GM12874 (cell line): Measurements from ENCODE around the gene TMC1.

Experiments used
- CTCF ChIP-seq: IDR thresholded peaks from 2 replicates; pipeline ENCODE4 v1.5.1; 2011; ENCODE audit warnings: low read depth, mild to moderate bottlenecking, control low read depth, low read length, moderate library complexity; ENCODE audit not compliant: insufficient read depth

The TMC1 gene

GRCh38 chr9:72480921-72481320 is 40.5 kb upstream of the TMC1 start:
- TF ChIP-seq CTCF, result no peak

DNA sequence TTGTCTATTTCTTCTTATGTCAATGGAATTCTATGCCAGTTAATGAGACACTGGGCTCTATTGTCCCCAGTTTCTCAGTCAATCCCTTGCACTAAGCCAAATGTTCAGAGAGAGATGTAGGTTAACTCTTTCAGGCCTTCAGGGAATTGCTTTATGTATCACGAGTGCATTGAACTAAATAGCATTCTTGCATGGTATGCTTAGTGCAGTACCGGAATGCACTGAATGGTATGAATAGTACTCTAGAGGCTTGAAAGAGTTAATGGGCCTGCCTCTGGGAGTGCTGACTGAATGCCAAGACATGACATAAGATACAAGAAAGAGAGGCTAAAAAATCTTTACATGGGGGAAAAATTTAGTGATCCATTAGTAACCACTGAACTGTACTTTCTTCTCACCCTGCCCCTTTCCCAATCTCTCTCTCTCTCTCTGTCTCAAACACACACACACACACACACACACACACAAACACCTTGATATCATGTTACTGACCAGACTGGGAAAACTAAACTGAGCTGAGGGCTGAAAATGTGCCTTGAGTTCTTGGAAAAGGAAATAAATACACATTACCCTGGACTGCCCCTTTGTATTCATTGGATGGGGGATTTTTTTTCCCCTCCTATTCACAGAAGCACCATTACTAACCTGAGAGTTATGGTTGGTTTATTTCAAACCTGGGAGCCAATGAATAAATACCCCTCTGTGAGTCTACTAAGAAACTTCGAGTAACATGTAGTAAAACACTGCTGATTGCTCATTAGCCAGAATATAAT is 35.4 kb upstream of the TMC1 start:
- no peak for TF ChIP-seq CTCF

DNA sequence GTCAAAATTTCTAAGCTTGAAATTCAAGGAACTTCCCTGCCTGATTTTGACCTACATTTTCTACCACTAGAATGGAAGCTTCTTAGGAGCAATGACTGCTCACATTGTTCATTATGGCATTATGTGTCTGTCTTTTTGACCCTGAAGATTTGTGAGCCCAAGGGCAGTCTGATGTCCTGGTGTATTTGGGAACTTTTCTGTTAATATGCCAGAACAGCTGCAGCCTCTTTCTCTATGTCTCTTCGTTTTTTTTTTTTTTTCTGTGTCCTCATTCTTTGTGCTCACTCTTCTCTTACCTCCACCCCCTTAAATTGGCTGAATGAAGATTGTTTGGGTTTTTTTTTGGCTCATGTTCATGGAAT is 34.8 kb upstream of the TMC1 start:
- no peak for TF ChIP-seq CTCF

DNA sequence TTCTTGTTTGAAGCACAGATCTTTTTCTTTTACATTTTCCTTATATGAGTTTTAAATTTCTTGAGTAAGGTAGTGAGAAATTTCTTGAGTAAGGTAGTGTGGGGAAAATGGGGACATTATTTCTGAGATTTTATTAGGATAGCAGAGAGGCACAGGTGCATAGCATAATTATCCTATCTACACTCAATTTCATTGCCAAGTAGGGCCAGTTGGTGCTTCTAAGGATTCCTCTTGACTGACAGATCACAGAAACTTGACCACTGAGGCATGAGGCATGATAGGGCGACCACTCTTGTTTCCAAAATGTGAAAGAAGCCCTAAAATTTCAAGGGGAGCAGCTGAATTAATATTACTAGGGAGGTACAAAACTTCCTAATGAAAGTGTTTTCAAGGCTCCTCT is 31.4 kb upstream of the TMC1 start:
- TF ChIP-seq CTCF, result no peak

- no peak for TF ChIP-seq CTCF
Measured at GRCh38 chr9:72491242-72491641, 30.2 kb upstream of the TMC1 start.

DNA sequence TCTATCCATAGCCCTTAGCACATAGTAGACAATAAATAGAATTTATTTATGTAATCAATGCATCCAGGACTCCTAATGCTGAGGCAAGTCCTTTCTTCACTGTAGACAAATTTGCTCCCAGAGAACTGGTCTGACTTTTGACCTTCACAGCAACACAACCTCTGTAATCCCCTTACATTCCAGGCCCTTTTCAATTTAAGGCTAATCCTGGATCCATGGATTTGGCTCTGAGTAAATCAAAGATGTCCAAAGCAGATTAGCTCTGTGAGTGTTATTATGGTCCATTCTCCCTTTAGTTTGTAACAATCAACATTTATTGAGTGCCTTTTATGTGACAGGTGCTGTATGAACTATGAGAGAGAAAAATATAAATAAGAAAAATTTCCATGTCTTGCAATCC is 27.4 kb upstream of the TMC1 start:
- no peak for TF ChIP-seq CTCF

GRCh38 chr9:72497447-72498046 is 23.9 kb upstream of the TMC1 start:
- TF ChIP-seq CTCF, result no peak

DNA sequence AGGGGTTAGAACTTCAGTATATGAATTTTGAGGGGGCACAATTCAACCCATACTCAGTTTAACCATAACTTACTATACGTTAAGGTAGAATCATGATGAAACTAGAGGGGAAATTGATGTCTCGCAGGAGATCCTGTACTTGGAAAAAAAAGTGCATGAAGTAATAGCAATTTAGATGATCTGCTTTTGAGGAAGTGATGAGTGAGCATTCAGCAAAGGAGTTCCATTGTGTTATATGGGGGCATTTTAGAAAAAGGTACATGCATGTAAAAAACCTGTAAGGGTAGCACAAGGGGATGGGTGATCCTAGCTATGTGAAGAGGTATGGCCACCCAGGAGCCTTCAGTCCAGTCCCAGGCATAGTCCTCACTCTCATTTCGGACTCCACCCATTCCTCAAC is 14.8 kb upstream of the TMC1 start:
- TF ChIP-seq CTCF, result no peak
